Measurements from ENCODE around the gene DOCK2.

Gene DOCK2

GRCh38 chr5:169636477-169637084 is 494 bp upstream of the DOCK2 start:
- H3K4me1 ChIP-seq (ENCODE audit: control insufficient read depth, insufficient read depth, low read length) = no peaks in the 10 kb centered on the region
- no peak for TF ChIP-seq ZNF211 (tag by site-specific recombination; IDR thresholded peaks at IDR 0.05; ENCODE audit: low read depth)
- TF ChIP-seq ZNF501 (tag by site-specific recombination; IDR thresholded peaks at IDR 0.05) = no peak
- no peak for TF ChIP-seq ZNF423 (tag by site-specific recombination; IDR thresholded peaks at IDR 0.05)
- TF ChIP-seq ZNF660 (tag by site-specific recombination; IDR thresholded peaks at IDR 0.05) = no peak
- TF ChIP-seq, protein P1, sequence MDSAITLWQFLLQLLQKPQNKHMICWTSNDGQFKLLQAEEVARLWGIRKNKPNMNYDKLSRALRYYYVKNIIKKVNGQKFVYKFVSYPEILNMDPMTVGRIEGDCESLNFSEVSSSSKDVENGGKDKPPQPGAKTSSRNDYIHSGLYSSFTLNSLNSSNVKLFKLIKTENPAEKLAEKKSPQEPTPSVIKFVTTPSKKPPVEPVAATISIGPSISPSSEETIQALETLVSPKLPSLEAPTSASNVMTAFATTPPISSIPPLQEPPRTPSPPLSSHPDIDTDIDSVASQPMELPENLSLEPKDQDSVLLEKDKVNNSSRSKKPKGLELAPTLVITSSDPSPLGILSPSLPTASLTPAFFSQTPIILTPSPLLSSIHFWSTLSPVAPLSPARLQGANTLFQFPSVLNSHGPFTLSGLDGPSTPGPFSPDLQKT (IDR thresholded peaks at IDR 0.05; ENCODE audit: borderline replicate concordance, low read depth, low read length) = no peak
- TF ChIP-seq, protein P2, sequence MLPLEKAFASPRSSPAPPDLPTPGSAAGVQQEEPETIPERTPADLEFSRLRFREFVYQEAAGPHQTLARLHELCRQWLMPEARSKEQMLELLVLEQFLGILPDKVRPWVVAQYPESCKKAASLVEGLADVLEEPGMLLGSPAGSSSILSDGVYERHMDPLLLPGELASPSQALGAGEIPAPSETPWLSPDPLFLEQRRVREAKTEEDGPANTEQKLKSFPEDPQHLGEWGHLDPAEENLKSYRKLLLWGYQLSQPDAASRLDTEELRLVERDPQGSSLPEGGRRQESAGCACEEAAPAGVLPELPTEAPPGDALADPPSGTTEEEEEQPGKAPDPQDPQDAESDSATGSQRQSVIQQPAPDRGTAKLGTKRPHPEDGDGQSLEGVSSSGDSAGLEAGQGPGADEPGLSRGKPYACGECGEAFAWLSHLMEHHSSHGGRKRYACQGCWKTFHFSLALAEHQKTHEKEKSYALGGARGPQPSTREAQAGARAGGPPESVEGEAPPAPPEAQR (tag by site-specific recombination; IDR thresholded peaks at IDR 0.05) = no peak
- TF ChIP-seq GLIS2 (tag by site-specific recombination; IDR thresholded peaks at IDR 0.05) = no peak
- TF ChIP-seq, protein P3, sequence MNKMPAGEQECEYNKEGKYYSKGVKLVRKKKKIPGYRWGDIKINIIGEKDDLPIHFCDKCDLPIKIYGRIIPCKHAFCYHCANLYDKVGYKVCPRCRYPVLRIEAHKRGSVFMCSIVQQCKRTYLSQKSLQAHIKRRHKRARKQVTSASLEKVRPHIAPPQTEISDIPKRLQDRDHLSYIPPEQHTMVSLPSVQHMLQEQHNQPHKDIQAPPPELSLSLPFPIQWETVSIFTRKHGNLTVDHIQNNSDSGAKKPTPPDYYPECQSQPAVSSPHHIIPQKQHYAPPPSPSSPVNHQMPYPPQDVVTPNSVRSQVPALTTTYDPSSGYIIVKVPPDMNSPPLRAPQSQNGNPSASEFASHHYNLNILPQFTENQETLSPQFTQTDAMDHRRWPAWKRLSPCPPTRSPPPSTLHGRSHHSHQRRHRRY (tag by site-specific recombination; IDR thresholded peaks at IDR 0.05) = no peak
- TF ChIP-seq ZNF239 (tag by site-specific recombination; IDR thresholded peaks at IDR 0.05) = no peak
- no peak for TF ChIP-seq ZBTB20 (tag by site-specific recombination; IDR thresholded peaks at IDR 0.05)
- TF ChIP-seq ZNF23 (tag by site-specific recombination; IDR thresholded peaks at IDR 0.05; ENCODE audit: borderline replicate concordance) = no peak
- TF ChIP-seq, protein P4, sequence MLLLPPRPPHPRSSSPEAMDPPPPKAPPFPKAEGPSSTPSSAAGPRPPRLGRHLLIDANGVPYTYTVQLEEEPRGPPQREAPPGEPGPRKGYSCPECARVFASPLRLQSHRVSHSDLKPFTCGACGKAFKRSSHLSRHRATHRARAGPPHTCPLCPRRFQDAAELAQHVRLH (tag by site-specific recombination; IDR thresholded peaks at IDR 0.05) = no peak
- no peak for TF ChIP-seq ZXDB (tag by site-specific recombination; IDR thresholded peaks at IDR 0.05)
- no peak overlapping the region for H3K4me3 ChIP-seq (ENCODE audit: low read depth, low read length)
- H3K27ac ChIP-seq (ENCODE audit: extremely low read depth, low read depth, low read length) = no peak overlapping the region
- no peaks in the 10 kb centered on the region for H3K36me3 ChIP-seq (ENCODE audit: control insufficient read depth in 2 of 2, insufficient read depth in 1 of 2, low read length in 2 of 2)
- no peaks in the 10 kb centered on the region for H3K9me3 ChIP-seq (ENCODE audit: control insufficient read depth, insufficient read depth, low read depth, low read length)
- CTCF ChIA-PET = interaction anchor here (0.6 kb wide), 1 partner anchor 501 kb away, joined by 4 read pairs; no protein-coding TSS in a partner anchor
- POLR2A ChIA-PET = no interaction called here

DNA sequence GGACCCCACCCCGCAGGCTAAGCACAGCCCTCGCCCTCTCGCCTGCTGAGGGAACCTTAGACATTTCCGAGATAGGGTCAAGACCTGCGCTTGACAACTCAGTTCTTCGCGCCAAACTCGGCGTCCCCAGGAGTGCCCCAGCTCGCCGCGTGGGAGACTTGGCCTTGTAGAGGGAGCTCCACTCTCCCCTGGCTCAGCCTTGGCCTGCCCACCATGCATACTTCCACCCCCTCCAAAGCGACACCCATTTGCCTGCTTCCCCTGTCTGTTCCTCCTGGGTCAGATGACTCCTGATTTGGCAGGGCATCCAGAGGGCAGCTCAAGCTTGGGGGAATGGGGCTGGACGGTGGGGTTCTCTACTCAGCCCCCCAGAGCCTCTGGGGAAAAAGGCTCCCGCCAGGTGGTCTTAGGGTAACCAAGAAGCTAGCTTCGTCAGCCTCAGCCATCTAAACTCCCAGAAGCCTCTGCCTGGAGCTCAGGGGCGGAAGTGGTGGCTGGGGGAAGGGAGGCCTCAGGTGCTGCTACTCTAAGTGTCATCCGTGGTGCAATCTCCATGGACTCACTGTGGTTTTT is 560 bp downstream of the DOCK2 start:
- H3K4me3 ChIP-seq (ENCODE audit: low read depth, low read length) = no peak overlapping the region
- POLR2A ChIA-PET = no interaction called here
- no peaks in the 10 kb centered on the region for H3K36me3 ChIP-seq (ENCODE audit: control insufficient read depth in 2 of 2, insufficient read depth in 1 of 2, low read length in 2 of 2)
- no peaks in the 10 kb centered on the region for H3K4me1 ChIP-seq (ENCODE audit: control insufficient read depth, insufficient read depth, low read length)
- no peak overlapping the region for H3K27ac ChIP-seq (ENCODE audit: extremely low read depth, low read depth, low read length)
- CTCF ChIA-PET = no interaction called here
- no peaks in the 10 kb centered on the region for H3K9me3 ChIP-seq (ENCODE audit: control insufficient read depth, insufficient read depth, low read depth, low read length)
- no peak for TF ChIP-seq TRIM28 (IDR thresholded peaks at IDR 0.05; ENCODE audit: borderline replicate concordance, low read length)
- no peak for TF ChIP-seq ZBTB21 (tag by site-specific recombination; IDR thresholded peaks at IDR 0.05)
- TF ChIP-seq, protein P5, sequence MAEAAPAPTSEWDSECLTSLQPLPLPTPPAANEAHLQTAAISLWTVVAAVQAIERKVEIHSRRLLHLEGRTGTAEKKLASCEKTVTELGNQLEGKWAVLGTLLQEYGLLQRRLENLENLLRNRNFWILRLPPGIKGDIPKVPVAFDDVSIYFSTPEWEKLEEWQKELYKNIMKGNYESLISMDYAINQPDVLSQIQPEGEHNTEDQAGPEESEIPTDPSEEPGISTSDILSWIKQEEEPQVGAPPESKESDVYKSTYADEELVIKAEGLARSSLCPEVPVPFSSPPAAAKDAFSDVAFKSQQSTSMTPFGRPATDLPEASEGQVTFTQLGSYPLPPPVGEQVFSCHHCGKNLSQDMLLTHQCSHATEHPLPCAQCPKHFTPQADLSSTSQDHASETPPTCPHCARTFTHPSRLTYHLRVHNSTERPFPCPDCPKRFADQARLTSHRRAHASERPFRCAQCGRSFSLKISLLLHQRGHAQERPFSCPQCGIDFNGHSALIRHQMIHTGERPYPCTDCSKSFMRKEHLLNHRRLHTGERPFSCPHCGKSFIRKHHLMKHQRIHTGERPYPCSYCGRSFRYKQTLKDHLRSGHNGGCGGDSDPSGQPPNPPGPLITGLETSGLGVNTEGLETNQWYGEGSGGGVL (tag by site-specific recombination; IDR thresholded peaks at IDR 0.05) = no peak
- TF ChIP-seq SCRT2 (tag by site-specific recombination; IDR thresholded peaks at IDR 0.05) = no peak
- TF ChIP-seq ZNF423 (tag by site-specific recombination; IDR thresholded peaks at IDR 0.05) = no peak
- TF ChIP-seq, protein P6, sequence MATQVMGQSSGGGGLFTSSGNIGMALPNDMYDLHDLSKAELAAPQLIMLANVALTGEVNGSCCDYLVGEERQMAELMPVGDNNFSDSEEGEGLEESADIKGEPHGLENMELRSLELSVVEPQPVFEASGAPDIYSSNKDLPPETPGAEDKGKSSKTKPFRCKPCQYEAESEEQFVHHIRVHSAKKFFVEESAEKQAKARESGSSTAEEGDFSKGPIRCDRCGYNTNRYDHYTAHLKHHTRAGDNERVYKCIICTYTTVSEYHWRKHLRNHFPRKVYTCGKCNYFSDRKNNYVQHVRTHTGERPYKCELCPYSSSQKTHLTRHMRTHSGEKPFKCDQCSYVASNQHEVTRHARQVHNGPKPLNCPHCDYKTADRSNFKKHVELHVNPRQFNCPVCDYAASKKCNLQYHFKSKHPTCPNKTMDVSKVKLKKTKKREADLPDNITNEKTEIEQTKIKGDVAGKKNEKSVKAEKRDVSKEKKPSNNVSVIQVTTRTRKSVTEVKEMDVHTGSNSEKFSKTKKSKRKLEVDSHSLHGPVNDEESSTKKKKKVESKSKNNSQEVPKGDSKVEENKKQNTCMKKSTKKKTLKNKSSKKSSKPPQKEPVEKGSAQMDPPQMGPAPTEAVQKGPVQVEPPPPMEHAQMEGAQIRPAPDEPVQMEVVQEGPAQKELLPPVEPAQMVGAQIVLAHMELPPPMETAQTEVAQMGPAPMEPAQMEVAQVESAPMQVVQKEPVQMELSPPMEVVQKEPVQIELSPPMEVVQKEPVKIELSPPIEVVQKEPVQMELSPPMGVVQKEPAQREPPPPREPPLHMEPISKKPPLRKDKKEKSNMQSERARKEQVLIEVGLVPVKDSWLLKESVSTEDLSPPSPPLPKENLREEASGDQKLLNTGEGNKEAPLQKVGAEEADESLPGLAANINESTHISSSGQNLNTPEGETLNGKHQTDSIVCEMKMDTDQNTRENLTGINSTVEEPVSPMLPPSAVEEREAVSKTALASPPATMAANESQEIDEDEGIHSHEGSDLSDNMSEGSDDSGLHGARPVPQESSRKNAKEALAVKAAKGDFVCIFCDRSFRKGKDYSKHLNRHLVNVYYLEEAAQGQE (tag by site-specific recombination; IDR thresholded peaks at IDR 0.05) = no peak
- TF ChIP-seq, protein P7, sequence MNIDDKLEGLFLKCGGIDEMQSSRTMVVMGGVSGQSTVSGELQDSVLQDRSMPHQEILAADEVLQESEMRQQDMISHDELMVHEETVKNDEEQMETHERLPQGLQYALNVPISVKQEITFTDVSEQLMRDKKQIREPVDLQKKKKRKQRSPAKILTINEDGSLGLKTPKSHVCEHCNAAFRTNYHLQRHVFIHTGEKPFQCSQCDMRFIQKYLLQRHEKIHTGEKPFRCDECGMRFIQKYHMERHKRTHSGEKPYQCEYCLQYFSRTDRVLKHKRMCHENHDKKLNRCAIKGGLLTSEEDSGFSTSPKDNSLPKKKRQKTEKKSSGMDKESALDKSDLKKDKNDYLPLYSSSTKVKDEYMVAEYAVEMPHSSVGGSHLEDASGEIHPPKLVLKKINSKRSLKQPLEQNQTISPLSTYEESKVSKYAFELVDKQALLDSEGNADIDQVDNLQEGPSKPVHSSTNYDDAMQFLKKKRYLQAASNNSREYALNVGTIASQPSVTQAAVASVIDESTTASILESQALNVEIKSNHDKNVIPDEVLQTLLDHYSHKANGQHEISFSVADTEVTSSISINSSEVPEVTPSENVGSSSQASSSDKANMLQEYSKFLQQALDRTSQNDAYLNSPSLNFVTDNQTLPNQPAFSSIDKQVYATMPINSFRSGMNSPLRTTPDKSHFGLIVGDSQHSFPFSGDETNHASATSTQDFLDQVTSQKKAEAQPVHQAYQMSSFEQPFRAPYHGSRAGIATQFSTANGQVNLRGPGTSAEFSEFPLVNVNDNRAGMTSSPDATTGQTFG (tag by site-specific recombination; IDR thresholded peaks at IDR 0.05; ENCODE audit: borderline replicate concordance) = no peak
- TF ChIP-seq ZBTB44 (tag by site-specific recombination; IDR thresholded peaks at IDR 0.05) = no peak

Measured in HEK293 (cell line).